ENCODE measurements around the gene PTPRN.
"Not testable (repeated sequence)": the region's sequence is repeated elsewhere in the genome, so short reads cannot be mapped to it uniquely, and the experiment has no call there.

The PTPRN gene

DNA sequence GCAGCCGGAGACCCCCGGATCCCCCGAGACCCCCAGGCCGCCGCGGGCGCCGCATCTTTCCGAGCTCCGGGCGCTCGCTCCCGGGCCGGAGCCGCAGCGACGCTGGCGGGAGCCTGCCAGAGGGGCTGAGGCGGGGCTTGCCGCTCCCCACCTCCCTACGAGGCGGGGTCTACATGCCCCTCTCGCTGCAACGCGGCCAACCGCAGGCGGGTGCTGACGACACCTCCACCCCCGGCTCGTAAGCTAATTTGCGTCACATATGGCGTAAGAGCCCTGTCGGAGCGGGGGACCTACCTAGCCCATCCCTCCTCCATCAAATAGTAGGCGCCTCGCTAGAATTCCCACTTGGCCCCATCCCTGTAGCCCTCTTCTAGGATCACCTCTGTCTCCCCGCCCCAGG lies at the start of gene PTPRN:
Gene PTPRN, minus strand, starts transcription at position 124 of the 400 bp plus-strand sequence. Its CDS starts 69 bp downstream, at position 55.
- DNase-seq = peak; percentile 27

DNA sequence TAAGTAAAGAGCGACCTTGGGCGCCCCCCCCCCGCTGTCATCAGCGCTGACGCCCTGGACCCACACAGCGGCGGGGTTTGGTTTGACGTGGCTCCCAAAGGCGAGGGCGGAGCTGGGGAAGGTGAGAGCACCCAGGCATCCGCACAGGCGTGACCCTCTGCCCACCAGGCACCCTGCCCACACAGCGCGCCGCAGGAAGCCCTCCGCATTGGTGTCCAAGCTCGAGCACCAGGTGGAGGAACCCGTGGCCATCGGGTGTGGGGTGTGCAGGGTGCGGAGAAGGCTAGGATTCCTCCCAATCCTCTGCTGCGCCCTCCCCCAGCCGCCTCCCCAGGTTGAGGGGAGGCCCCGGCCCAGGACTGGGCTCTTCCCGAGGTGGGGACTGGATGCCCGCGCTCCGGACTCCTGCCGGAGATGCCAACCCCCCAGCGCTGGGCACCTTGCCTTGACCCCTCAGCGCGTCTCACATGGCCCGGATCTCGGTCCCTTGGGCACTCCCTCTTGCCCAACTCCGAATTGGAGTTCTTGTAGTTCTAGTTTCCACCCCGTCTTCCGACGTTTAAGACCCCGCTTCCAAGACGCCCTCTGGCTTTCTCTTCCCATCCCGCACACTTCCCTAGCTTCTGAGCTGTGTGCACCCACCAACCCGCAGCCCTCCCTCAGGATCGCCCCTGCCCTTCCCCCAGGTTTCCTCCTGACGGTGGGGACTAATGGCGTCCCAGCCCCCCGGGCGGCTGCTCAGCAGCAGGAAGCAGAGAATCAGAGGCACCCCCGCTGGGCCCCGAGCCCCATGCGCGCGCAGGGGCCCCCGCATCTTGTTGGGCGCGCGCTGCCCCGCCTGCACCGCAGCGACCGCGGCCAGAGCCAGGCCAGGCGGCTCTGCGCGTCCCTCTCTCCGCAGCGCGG lies 49.2 kb upstream of the PTPRN start:
- no peak for DNase-seq

DNA sequence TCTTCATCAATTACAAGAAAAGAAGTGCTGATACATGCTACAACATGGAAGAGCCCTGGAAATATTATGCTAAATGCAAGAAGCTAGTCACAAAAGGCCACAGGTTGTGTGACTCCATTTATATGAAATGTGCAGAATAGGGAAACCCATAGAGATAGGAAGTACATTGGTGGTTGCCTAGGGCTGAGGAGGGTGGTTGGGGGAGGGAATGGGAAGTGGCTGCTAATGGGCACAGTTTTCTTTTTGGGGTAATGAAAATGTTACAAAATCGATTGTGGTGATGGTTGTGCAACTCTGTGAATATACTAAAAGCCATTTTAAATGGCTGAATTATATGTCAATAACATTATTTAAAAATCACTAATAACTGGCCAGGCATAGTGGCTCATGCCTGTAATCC lies 47.6 kb upstream of the PTPRN start:
- DNase-seq = no peak

DNA sequence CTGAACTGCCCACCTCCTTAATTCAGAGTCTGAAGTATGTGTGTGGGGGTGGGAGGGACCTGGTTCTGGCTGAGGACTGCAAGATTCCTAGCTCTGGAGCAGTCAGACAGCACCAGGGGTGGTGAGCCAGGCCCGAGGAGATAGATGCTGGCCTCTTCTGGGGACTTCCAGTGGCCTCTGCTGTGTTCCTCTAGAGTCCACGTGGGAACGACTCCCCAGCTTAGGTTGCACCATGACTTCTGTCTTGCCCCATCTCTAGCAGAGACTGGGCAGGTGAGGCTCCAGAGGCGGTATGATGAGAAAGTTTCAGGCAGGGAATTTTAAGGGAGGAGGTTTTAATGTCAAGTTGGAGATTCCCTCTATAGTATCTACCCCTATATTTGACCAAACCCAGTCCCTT lies 45.4 kb upstream of the PTPRN start:
- DNase-seq = no peak

DNA sequence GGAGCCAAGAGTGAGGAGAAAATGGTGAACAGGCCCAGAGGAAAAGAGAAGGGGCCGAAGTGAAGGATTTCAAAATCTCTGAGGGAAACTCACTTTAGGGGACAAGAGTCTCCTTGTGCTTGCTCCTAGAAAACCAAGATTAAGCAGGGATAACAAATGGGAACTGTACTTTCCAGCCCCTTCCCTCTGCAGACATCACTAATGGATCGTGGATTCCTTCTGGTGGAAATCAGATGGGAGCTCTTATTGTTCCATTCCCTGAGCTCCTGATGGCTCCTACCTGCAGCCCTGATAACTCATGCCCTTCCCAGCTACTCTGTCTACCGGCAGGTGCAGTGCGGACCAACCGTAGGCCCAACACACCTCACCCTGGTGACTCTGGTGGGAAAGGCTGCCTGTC lies 43.9 kb upstream of the PTPRN start:
- no peak for DNase-seq

DNA sequence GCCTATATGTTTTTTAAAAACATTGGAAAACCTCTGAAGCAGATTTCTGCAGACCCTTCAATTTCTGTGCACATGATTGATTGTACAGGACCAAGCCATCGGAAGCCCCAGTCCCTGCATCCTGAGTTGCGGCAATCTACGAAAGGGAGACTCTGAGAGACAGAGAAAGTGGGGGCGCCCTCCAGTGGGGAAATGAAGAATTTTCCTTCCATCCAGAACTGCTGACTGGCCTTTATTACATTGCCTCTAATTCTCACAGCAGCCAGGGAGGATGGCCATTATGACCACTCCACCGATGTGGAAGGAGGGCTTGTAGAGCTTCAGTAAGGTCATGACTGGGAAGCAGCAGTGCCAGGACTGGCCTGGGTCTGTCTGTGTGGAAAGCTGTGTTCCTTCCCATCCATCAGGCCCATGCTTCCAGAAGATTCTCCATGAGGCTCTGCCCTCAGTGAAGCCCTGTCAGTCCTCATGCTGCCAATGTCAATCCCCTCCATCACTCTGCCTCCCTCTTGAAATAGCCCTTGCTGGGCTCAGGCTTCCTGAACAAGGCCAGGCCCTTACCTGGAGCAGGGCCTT lies 43.3 kb upstream of the PTPRN start:
- DNase-seq = peak; percentile 57

DNA sequence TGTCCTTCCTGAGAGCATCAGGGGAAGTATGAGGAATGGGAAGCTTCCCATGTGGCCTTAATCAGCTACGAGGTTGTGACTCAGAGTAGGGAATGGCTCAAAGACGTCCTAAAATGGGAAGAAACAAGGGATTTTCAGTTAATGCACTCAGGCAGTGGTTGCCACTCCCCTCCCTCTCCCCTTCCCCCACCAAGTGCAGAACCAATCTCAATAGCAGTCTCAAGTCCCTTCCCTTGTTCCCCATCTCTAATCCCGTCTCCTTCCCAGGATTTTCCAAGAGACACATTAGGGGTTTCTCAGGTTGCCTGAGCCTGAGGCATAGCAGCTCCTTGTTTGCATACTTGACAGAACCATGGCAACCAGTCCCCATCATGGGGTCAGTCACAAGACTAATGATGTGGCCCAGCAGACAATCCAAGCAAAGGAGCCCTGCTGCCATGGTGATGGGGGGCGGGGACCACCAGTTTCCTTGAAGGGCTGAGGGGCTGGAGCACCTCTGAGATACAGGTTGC lies 41.6 kb upstream of the PTPRN start:
- no peak for DNase-seq

DNA sequence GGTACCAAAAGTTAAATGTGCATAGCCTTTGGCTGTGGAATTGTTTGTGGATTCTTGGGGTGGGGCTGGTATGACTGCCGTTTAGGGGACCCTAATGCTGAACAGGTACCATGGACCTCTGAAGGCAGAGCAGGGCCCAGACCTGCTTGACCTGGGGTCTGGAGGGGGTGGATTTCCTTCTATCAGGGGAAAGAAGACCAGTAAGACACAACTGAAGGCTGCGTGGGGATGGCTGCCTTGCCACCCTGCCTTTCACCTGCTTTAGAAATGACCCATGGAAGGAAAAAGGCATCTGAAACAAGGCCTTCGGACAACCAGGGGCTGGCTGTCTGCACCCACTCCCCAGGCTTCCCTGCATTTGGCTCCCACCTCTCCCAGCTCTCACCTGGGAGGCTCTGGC lies 41.0 kb upstream of the PTPRN start:
- DNase-seq = no peak

DNA sequence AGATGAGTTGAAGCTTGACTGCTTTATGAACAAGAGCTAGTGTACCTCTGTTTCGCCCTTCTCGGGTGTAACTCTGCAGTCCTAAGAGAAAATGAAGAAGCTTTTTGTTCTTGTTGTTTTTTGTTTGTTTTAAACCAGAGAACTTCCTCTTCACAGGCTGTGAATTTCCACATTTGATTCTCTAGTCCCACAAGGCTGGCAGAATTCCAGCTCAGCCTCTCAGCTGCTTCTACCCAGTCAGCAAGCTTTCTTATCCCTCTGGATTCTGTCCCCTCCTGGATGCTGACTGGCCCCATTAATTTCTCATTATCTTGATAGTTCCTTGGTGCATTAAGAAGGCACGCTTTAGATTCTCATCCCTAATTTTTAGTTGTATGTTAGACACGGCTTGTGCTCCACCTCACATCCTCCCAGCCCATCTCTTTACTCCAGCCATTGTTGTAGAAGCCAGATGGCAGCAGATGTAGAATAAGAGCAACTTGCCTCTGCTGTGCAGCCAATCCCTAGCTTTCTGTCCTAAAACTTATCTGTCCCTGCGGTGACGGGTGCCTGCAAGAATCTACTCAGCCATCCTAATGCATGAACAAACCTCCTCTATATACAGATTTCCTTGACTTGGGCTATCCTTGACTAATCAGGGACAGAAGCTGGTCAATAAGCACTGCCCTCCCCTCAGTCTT lies 35.7 kb upstream of the PTPRN start:
- DNase-seq = peak; percentile 33

DNA sequence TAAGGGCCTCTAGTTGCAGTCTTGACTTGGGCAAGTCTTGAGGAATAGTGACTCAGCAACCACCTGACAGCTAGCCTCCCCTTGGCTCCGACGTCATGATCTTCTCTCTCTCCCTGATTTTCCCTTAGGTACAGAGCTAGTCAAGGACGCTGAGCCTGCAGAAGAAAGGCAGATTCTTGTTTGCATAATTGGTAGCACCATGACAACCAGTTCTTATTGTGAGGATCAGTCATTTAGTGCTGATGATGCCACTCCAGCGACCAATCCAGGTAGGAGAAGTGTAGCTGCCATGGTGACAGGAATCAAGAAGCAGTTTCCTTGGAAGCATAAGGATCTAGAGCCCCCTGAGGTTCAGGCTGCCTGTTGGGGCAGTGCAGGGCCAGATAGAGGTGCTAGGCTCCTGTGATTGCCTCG lies 26.2 kb upstream of the PTPRN start:
- no peak for DNase-seq

DNA sequence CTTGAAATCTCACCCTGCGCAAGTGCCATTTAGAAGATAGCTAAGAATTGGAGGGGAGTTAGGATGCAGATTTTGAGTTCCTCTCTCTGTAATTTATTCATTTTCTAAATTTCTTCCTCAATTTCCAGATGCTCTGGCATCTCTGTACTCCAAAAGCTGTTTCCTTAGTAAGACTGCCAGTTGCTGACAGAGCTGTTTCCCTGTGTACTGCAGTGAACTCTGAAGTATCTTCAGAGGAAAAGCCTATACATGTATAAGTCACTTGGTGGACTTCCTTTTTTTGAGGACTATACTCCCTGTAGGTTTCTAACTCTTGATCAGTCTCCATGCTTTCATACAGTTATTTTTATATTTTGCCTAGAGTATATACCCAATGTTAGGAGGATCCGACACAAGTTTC lies 24.9 kb upstream of the PTPRN start:
- no peak for DNase-seq

DNA sequence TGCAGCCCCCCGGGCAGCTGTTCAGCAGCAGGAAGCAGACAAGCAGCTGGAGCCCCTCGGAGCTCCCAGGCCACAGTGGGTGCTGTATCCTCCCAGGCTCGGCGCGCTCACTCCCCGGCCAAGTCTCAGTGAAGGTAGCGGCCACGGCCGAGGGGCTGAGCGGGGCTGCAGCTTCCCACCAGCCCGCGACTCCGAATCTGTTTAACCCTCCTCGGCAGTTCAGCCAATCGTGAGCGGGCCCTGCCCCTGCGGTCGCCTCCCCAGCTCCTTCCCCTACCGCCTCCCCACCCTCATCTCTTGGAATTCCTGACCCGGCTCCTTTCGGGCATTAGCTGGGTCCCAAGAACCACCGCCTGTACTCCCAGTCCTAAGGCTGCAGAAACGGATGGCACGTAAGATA lies 23.3 kb upstream of the PTPRN start, which contains the start of gene RESP18:
Gene RESP18, minus strand, starts transcription at position 203 of the 400 bp plus-strand sequence.
- no peak for DNase-seq

DNA sequence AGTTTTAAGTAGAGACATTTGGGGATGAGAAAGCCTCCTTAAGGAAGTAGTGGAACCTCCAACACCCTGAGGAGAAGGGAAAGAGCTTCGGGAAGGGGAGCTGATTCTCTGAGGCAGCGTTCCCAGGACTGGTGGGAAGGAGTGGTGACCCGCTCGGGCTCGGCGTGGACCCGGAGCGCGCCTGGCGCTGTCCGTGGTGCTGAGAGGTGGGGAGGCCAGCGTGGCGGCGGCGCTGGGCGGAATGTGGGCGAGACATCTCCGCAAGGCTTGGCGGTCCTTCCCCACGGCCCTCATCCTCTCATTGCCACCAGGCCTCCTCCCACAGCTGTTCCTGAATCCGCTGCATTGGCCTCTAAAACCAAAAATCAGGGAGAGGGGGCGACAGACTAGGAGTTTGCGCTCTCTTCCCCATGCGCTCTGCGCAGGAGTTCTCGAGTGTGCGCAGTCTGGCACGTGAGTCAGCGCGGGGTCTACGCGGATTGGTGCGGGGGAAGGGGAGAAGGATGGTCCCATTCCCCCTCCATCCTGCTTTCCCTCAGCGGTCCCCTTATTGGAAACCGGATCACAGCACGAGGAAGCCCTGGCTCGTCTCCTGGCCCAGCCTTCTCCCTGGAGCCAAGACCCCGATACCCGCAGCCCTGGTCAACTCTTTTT lies 22.5 kb upstream of the PTPRN start:
- no peak for DNase-seq

DNA sequence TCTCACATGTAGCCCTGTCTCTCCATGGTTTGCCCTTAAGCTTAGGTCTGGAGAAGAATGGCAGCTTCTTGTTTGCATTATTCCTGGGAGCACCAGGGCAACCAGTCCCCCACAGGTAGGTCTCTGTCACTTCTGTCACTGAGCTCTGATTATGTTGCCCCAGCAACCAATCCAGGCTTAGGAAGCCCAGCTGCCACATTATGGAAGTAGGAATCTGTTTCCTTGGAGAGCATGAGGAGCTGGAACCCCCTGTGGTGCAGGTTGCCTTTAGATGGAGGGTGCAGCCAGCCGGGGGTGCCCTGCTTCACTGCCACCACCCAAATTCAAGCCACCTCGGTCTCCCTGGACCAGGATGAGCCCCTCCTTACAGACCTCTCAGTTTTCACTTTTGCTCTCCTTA lies 18.5 kb upstream of the PTPRN start:
- no peak for DNase-seq

DNA sequence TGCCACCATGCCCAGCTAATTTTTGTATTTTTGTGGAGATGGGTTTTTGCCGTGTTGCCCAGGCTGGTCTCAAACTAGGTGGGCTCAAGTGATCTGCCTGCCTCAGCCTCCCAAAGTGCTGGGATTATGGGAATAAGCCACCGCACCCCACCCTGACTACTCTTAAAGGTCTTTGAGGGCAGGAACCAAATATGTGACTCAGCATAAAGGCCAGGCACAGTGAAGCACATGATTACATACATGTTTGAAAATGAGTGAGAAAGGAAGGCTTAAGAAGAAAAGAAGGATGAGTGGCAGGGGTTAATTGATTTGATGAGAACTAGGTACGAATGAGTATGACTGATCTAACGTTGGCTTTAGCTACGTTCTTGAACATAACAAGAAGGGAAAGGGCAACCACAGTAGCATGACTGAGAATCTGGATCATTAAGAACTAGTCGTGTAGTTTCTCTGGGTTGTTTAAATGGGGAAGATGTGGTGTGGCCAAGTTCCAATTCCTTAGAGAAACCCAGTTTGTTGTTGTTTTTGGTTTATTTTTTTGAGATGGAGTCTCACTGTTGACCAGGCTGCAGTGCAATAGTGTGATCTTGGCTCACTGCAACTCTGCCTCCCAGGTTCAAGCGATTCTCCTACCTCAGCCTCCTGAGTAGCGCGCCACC lies 16.6 kb upstream of the PTPRN start:
- no peak for DNase-seq

DNA sequence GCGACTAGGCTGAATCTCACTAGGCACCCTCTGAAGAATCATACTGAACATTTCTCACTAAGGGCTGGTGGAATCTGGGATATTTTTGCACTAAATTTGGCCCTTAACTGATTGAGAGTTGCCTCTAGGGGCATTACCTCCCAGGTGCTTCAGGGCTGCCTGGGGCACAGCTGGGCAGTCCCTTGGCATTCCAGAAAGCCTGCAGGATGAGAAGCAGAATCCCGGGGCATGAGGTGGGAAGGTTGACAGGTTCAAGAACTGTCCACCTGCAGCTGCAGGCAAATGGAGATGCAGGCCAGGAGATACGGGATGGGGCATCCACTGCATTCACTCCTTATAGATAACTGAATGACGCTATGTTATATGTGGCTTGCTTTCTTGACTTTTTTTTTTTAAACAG lies 15.9 kb upstream of the PTPRN start:
- DNase-seq = no peak

DNA sequence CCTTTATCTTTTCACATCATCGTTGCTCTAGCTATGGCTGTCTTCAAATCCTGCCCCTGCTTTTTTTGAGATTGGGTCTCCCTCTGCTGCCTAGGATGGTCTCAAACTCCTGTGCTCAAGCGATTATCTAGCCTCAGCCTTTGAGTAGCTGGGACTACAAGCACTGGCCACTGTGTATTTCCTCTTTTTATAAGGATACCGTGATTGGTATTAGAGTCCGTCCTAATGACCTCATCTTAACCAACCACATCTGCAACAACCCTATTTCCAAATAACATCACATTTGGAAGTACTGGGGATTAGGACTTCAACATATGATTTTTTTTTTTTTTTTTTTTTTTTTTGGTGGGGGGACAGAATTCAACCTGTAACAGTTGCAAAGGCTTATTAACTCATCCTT lies 14.2 kb upstream of the PTPRN start:
- no peak for DNase-seq

DNA sequence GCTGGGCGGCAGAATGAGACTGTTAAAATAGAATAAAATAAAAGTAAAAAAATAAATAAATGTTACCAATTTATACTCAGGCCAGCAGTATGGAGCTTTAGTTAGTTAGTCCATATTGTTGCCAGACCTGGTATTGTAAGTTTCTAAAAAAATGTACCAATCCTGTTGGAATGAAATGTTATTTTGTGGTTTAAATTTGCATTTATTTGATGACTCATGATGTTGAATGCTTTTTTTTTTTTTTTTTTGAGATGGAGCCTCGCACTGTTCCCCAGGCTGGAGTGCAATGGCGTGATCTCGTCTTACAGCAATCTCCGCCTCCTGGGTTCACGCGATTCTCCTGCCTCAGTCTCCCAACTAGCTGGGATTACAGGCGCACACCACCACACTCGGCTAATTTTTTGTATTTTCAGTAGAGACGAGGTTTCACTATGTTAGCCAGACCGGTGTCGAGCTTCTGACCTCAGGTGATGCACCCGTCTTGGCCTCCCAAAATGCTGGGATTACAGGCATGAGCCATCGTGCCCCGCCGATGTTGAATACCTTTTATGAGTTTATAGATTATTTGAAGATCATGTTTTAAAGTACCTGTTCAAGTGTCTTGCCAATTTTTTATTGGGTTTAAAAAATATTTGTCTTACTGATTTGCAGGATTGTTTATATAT lies 5.7 kb upstream of the PTPRN start:
- DNase-seq = no peak

DNA sequence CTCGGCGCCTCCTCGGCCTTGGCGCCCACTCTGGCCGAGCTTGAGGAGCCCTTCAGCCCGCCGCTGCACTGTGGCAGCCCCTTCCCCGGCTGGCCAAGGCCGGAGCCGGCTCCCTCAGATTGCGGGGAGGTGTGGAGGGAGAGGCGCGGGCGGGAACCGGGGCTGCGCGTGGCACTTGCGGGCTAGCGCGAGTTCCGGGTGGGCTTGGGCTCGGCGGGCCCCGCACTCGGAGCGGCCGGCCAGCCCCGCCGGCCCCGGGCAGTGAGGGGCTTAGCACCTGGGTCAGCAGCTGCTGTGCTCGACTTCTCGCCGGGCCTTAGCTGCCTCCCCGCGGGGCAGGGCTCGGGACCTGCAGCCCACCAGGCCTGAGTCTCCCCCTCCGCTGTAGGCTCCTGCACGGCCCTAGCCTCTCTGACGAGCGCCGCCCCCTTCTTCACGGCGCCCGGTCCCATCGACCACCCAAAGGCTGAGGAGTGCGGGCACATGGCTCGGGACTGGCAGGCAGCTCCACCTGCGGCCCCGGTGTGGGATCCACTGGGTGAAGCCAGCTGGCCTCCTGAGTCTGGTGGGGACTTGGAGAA lies 3.6 kb upstream of the PTPRN start:
- DNase-seq = not testable (repeated sequence)

DNA sequence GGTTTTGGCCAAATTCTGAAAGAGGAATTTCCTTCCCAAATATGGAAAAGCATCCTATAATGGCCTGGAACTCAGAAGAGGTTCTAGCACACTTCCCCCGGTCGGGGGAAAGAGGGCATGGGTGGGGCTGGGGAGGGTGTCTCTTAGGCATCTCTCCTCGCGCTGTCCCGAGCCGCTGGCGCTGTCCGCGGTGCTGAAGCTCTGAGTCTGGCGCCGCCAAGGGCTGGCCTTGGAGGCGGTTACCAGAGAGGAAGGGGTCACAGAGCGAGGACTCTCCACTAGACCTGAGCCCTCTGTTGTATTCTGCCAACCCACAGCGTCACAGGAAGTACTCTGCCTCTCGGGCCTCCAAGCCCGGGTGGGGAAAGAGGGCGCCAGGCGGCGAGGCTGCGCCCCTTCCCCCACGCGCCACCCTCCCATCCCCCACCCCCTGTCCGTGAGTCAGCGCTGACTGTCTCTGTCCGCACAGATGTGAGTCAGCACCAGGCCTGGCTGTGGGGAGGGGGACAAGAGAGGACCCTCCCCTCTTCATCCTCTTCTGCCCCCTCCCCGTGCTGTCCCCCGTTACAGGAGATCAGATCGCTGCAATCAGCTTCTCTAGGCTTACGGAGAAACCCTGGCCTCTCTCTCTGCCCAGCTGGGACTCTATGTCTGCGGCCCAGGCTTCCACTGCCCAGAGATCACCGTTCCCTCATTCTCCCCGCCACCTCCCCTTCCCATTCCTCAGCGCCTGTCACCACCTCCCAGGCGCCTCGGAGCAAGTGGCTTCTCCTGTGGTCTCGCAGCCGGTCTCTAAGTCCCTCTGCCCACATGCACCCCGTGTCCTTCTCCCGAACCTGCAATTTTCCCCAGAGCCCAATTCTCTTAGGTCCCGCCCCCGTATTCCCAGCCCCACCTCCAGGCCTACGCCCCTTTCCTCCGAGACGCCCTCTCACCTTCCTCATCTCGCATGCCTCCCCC lies 779 bp downstream of the PTPRN start:
- DNase-seq = no peak
